Urinary bladder (tissue), 4 donors: Measurements from ENCODE around the gene SMARCB1. TPM values are rescaled to one million over a fixed set of nuclear protein-coding genes. Genes with fewer than 3 reads are reported as not detected.

ENCODE experiments used
- DNase-seq: peaks from one replicate; pipeline ENCODE4 v3.0.0-alpha.2; 2015; ENCODE audit errors: extremely low spot score
- H3K27ac ChIP-seq: one replicate; pipeline ENCODE4 v1.5.1; 2013; ENCODE audit warnings: low read depth, mild to moderate bottlenecking, moderate library complexity
- H3K36me3 ChIP-seq: one replicate; pipeline ENCODE4 v1.6.1; 2013; ENCODE audit warnings: mild to moderate bottlenecking, moderate library complexity; ENCODE audit not compliant: insufficient read depth
- H3K4me1 ChIP-seq: one replicate; pipeline ENCODE4 v1.6.1; 2013; ENCODE audit warnings: mild to moderate bottlenecking, moderate library complexity; ENCODE audit not compliant: insufficient read depth
- H3K4me3 ChIP-seq: one replicate; pipeline ENCODE4 v1.5.1; 2013; ENCODE audit warnings: low read depth, low read length
- WGBS: extraction: QIAGEN DNeasy Blood & Tissue Kit; methylation state at CpG from one replicate; pipeline ENCODE4 v1.1.7; 2013; 5-methylcytosine and 5-hydroxymethylcytosine counted together
- polyA plus RNA-seq: library from polyadenylated mRNA; stranded (reverse); fragments of 200-250 nt; gene quantifications from one replicate; pipeline ENCODE4 v1.2.3, GENCODE V29; 2013
- total RNA-seq: library from RNA; depleted of rRNA; stranded (reverse); fragments of >200 nt; gene quantifications from one replicate; pipeline ENCODE4 v1.2.3, GENCODE V29; 2014
- donor health status: healthy with polysubstance abuse.
- donor health status: healthy.

SMARCB1 gene
- total and polyA plus RNA-seq, 2 donors = 16.7 to 47.9 TPM

GRCh38 chr22:23767673-23768548 is 18.9 kb upstream of the SMARCB1 start, which contains the start of gene CHCHD10:
TSS of gene CHCHD10 (minus strand) at chr22:23767972. CDS start at chr22:23767874, 98 bp downstream.
- H3K4me1 ChIP-seq = no peaks in the 10 kb centered on the region
- H3K36me3 ChIP-seq = no peaks in the 10 kb centered on the region
- peak within 1 kb of the TSS; percentile 53 for H3K4me3 ChIP-seq
- no peak for DNase-seq
- 1% methylated on average over 63 of the region's 63 CpGs for WGBS
- H3K27ac ChIP-seq = no peak within 1 kb of the TSS

GRCh38 chr22:23769321-23769965 is 17.3 kb upstream of the SMARCB1 start:
- 70% methylated on average over 6 of the region's 6 CpGs for WGBS
- Histone ChIP-seq H3K4me3 (no peak overlapping the region), H3K4me1 (no peaks in the 10 kb centered on the region), H3K27ac (no peak overlapping the region), H3K36me3 (no peaks in the 10 kb centered on the region)
- no peak for DNase-seq

GRCh38 chr22:23772315-23772648 is 14.5 kb upstream of the SMARCB1 start:
- Histone ChIP-seq H3K36me3 (no peaks in the 10 kb centered on the region), H3K4me1 (no peaks in the 10 kb centered on the region), H3K27ac (no peak overlapping the region), H3K4me3 (peak overlapping the region; percentile 47)
- WGBS = 12% methylated on average over 6 of the region's 6 CpGs
- DNase-seq = no peak

- Histone ChIP-seq H3K4me3 (peak within 1 kb of the TSS; percentile 47), H3K36me3 (no peaks in the 10 kb centered on the region), H3K27ac (no peak within 1 kb of the TSS), H3K4me1 (no peaks in the 10 kb centered on the region)
- WGBS = 4% methylated on average over 79 of the region's 79 CpGs
- DNase-seq = no peak
These were observed 13.9 kb upstream of the SMARCB1 start, which contains the start of gene MMP11 for GRCh38 chr22:23772649-23773473. TSS of gene MMP11 (plus strand) at chr22:23772849. CDS start at chr22:23772871, 22 bp downstream.

GRCh38 chr22:23773483-23774113 is 13.2 kb upstream of the SMARCB1 start:
- Histone ChIP-seq H3K36me3 (no peaks in the 10 kb centered on the region), H3K4me3 (no peak overlapping the region), H3K27ac (no peak overlapping the region), H3K4me1 (no peaks in the 10 kb centered on the region)
- 64% methylated on average over 7 of the region's 7 CpGs for WGBS
- no peak for DNase-seq

GRCh38 chr22:23774114-23774921 is 12.4 kb upstream of the SMARCB1 start:
- WGBS = 50% methylated on average over 12 of the region's 12 CpGs
- H3K4me1 ChIP-seq = no peaks in the 10 kb centered on the region
- H3K36me3 ChIP-seq = no peaks in the 10 kb centered on the region
- H3K27ac ChIP-seq = no peak overlapping the region
- DNase-seq = no peak
- H3K4me3 ChIP-seq = no peak overlapping the region

GRCh38 chr22:23774922-23775436 is 11.8 kb upstream of the SMARCB1 start:
- 71% methylated on average over 2 of the region's 2 CpGs for WGBS
- Histone ChIP-seq H3K4me3 (no peak overlapping the region), H3K4me1 (no peaks in the 10 kb centered on the region), H3K27ac (no peak overlapping the region), H3K36me3 (no peaks in the 10 kb centered on the region)
- no peak for DNase-seq

- no peak overlapping the region for H3K27ac ChIP-seq
- no peaks in the 10 kb centered on the region for H3K4me1 ChIP-seq
- WGBS = 85% methylated on average over 3 of the region's 3 CpGs
These were observed 10.9 kb upstream of the SMARCB1 start for GRCh38 chr22:23775779-23776375.

GRCh38 chr22:23777776-23778576 is 8.8 kb upstream of the SMARCB1 start:
- H3K4me1 ChIP-seq = no peaks in the 10 kb centered on the region
- H3K27ac ChIP-seq = no peak overlapping the region
- no peaks in the 10 kb centered on the region for H3K36me3 ChIP-seq
- WGBS = 69% methylated on average over 11 of the region's 11 CpGs
- H3K4me3 ChIP-seq = no peak overlapping the region
- DNase-seq = no peak

More at GRCh38 chr22:23775779-23776375, 10.9 kb upstream of the SMARCB1 start:
- no peaks in the 10 kb centered on the region for H3K36me3 ChIP-seq
- DNase-seq = no peak
- no peak overlapping the region for H3K4me3 ChIP-seq

GRCh38 chr22:23778577-23778900 is 8.2 kb upstream of the SMARCB1 start:
- Histone ChIP-seq H3K4me3 (no peak overlapping the region), H3K27ac (no peak overlapping the region), H3K36me3 (no peaks in the 10 kb centered on the region), H3K4me1 (no peaks in the 10 kb centered on the region)
- no peak for DNase-seq
- 90% methylated on average over 3 of the region's 3 CpGs for WGBS

- no peak overlapping the region for H3K27ac ChIP-seq
- no peak for DNase-seq
- WGBS = 92% methylated on average over 16 of the region's 16 CpGs
- H3K4me1 ChIP-seq = no peaks in the 10 kb centered on the region
- H3K4me3 ChIP-seq = no peak overlapping the region
- H3K36me3 ChIP-seq = no peaks in the 10 kb centered on the region
These were observed 7.7 kb upstream of the SMARCB1 start for GRCh38 chr22:23779083-23779482.
